ENCODE measurements around the gene KCNJ5.

The KCNJ5 gene

DNA sequence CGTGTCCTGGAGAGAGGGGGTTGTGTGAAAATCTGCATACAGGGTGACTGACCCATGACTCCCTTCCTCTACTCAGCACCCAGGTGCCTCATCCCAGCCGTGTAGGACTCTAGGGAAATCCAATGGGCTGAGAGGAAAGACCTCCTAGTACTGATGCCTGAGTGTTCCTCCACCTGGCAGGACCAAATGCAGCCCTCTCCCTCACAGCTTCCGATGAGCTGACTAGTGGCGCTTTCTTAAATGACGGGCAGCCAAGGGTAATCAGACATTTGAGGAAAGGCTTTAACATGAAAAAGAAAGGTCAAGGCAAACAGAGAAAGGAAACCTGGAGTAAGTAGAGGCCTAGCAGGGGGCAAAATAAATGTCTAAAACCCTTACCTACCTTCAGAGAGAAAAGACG is 19.1 kb upstream of the KCNJ5 start:
- DNase-seq, result no peak

DNA sequence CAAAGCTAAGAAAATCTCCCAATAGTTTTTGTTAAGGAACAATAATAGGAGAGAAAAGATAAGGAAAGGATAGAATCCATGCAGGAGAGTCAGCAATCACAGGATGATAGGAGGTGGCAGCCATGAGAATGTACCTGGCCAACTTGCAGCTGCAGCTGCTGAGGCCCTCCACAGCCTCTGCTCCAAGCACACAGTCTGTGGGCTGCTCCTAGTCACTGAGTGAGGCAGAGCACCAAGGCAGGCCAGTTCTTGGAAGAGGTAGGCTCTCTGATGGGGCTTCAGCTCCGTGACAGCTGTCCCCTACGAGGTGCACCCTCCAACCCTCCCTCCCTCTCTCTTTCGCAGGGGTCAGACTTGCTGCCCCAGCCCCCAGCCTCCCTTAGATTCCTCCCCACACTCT is 18.6 kb upstream of the KCNJ5 start:
- DNase-seq, result no peak

DNA sequence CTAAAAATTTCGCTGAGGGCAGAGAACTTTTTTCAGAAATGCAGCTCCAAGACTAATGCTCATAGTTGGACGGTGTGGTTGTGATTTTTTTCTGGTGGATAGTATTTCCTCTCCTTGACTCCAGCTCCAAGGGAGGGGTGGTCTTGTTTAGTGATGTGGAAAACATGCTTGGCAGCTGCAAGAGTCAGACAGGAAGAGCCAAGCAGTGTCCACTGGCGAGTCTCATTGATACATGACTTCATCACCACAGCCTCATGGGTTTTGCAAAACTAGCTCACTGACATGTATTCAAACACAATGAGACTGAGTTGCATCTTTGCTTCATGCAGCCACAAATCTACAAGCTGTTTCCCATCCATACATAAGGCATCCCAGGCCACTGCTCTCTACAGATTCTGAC is 16.7 kb upstream of the KCNJ5 start:
- no peak for DNase-seq

DNA sequence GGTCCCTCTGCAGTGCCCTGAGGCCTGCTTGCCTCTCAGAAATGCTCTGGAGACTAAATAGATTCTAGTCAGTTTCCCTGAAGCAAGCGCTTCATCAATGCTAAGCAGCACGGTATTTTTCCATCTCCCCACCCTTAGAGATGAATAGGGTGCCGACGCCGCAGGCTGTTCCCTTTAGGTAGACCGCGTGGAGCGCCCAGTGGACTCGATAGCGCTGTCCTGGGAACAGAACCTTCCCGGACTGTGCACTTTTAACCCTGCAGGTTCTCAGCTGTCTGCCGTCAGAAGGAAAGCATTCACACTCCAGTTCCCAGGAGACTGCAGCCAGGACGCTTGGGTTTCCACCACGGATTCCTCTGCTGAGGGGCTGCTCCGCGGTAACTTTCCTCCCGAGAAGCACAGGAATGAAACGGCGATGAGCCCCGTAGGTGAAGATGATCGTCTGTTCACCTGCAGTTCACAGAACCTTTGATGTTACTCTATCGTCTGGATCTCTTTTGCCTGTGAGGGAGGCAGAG is 15.0 kb upstream of the KCNJ5 start:
- DNase-seq, result no peak

DNA sequence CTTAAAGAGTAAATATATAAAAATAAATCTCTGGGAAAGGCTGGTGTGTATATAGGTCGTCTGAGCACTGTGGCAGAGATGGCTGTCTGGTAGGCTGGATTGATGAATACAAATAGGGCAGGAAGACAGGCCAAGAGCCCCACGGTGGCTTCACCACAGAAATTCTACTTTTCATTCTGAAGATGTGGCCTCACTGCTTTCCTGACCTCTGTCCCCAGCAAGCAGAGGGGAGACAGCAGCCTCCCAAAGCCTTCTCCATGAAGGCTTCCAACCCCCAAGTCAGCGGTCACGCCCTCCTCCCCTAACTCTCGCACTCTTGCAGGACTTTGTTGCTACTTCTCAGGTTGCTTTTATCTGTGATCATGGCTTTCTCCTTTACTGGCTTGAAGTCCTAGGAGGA is 13.4 kb upstream of the KCNJ5 start:
- no peak for DNase-seq

DNA sequence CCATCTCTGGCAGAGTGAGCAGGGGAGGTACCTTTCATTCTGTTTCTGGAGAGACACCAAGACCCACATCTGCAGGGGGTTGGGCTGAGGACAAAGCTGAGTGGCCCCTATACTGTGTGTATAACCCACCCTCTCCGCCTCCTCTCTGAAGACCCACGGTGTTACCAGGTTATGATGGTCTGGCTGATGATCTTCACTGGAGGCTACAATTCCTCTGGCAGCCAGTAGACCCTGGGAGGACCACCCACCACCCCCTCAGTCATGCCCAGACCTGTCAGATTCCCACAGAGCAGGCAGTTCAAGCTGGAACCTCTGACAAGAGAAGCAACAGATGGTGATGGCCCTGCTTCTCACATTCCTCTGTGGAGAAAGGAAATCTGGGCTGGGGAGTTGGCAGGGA is 12.7 kb upstream of the KCNJ5 start:
- no peak for DNase-seq

DNA sequence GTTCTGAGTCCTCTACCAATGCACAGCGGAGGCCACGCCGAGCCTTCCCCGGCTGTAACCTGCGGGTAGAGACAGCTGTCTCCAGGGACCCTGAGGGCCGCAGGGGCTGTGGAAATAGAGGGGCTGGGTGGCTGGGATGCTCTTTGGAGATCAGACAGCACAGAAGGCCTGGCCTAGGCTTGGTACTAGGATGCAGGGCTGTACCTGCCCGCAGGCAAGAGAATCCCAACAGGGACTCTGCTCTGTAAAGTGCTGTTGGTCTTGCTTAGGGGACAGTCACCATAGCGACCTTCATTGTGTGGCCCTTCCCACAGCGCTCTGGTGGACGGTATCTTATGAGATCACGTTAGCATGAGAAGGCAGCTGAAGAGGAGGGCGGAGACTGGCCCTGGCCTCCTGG is 11.3 kb upstream of the KCNJ5 start:
- no peak for DNase-seq

DNA sequence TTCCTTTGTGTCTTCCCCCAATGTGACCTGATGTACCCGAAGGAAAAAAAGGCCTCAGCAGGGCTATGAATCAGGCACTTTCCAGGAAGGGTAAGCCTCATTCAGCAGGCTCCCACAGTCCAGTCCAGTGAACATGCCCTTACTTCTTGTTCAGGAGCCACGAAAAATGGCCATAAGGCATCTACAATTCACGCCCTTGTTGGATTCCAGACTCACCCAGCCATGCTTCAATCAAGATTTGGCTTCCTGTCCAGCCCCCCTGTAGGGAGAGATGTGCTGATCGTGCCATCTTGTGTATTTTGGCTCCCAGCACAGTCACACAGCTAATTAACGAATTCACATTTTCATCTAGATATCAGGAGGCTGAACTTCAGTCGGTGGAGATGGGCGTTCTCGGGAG is 9.9 kb upstream of the KCNJ5 start:
- DNase-seq, result peak; percentile 17

DNA sequence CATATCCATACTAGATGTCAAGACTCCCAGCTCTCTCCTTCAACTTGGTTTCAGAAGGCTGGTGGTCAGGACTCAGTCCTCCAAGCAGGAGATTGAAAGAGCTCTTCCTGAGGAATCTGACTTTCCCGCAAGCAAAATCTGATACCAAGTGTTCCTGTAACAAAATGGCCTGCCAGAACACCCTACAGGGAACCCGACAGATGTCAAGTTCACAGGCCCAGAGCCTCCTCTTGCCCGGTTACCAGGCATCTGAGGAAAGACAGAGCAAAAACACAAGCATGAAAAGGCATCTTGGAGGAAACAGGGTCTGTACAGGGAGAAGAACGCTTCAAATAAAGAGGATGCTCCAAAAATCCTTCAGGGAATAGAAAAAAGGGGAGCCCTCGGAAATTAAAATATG is 8.7 kb upstream of the KCNJ5 start:
- DNase-seq, result no peak

DNA sequence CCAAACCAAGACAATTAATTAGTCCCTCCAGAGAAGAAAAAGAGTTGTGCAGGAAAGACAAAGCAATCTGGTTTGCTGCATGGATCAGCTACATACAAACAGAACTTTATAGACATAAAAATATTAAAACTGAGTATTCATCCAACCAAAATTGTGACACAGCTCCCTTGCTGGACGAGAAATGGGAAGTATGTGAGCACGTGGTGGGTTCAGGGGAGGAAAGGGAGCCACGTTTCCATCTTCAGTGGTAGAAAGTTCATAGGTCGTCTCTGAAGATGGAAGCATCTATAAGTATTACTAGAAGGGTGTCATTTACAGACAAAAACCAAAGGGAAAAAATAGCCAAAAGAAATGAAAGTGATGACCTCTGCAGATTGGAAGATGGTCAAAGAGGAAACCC is 7.1 kb upstream of the KCNJ5 start:
- no peak for DNase-seq

DNA sequence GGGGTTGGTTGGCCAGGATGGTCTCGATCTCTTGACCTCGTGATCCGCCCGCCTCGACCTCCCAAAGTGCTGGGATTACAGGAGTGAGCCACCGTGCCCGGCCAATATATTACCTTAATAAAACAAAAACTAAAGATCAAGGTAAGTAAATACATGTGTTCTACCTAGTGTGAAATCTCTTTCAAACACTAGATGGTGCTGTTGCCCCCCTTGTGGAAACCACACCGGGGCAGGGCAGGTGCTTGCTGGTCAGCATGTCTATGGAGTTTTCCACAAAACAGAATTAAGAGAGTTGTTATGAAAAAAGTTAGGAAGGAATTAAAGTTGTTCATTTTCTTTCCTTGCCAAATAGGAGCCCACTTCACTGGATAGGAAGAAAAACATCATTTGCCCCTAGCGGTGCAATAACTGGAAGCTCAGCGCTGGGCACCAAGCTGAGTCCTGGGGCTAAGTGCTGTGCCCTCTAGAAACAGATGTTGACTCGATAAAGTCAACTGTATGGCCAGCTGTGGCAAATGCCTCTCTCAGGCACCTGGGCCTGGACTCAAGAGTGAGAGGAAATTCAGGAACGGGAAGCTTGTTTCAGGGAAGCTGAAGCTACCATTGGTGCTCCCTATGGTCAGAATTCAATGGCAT is 6.3 kb upstream of the KCNJ5 start:
- DNase-seq, result peak; percentile 74

DNA sequence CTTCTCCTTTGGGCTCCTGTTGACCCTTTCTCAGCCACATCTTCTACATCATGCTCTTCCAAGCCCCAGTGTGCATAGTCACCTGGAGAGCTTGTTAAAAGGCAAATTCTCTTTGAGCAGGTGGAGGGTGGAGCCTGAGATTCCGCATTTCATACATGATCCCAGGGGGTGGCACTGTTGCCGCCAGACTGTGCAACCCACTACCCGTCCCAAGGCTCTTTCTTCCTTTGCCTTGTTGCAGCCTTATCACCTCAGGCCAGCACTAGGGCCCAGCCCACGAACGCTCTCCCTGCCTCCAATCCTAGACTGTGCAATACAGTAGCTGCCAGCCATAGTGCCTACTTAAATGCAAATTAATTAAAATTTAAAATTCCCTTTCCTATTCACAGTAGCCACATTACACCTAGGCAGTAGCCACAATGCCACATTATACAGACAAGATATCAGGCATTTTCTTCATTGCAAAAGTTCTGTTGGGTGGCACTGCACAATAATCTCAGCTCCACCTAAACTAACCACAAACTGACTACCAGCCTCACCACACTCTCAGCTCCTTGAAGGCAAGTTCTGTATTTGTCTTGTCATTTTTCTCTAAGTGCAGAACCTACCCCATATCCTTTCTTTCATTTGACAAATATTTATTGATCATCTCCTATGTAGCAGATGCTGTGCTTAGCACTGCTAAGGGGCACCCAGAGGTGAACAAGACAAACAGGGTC is 4.6 kb upstream of the KCNJ5 start:
- no peak for DNase-seq

DNA sequence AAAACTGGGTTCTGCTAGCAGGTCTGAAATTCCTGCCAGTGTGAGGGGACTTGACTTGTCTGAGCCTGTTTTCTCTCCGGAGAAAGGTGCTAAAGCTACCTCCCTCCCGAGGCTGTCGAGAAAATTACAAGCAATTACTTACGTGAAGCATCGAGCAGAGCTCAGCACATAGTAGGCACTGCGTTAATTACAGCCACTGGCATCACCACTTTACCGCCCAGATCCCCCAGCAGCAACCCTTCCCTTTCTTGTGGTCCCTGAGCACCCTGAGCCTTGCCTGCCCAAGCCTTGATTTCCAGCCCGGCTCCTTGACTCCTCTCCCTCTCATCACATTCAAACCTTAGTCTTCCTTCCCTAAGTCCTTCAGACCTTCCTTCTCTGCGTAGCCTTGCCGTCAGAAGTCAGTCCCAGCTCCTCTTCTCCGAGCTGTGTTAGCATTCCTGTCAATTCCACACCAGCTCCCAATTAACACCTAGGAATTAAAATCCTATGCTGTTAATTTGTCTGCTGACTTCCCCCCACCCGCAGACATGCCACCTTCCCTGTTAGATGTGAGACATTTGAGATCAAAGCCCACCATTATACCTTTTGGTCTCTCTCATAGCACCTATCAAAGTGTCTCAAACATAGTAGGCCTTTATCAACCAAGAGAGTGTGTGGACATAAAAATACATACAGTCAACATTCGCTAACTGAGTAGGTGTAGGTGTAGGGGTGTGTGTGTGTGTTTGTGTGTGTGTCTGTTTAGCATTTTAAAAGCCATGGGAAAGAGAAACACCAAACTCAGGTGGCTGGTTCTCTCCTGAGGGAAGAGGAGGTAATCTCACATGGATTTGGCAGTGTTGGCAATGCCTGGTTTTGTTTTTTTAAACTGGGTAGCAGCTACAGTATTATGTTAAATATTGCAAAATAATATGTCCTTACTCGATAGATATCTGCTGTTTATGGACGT is 2.8 kb upstream of the KCNJ5 start:
- no peak for DNase-seq

DNA sequence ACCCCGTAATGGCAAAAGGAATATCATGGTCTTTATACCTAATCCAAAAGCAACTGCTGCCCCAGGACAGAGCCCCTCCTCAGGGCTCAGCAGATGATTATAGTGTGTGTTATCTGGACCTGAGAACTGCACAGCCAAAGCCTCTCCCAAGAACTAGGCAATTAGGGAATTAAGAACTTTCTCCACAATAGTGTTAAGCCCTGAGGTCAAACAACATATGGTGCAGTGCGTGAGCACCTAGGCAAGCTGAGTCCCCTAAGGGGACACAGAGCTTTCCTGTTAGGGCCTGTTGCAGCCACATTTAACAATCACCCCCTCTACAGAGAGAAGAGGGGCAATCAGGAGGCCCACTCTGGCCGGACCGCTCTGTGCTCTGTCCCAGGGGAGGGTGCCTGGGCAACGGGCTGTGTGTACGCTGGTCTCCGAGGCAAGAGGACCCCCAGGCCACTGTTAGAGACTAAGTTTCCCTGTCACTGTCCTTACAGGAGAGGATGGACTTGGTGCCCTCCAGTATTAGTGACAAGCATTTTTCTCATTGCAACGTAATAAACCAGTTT is 1.4 kb upstream of the KCNJ5 start:
- no peak for DNase-seq

DNA sequence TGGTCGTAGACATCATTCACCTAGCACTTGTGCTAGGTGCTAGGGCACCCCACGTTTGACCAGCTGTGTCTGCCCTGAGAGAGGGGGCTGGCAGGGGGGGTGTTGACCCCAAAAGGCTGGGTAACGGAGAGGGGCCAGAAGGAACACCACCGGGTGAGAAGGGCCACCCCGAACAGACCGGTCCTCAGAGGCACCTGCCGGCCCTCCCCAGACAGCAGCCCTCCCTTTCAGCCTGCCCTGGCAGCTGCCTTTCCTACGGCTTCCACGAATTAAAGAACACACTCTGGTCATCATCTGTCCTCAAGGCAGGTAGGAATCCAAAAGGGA is 977 bp upstream of the KCNJ5 start:
- DNase-seq, result no peak

DNA sequence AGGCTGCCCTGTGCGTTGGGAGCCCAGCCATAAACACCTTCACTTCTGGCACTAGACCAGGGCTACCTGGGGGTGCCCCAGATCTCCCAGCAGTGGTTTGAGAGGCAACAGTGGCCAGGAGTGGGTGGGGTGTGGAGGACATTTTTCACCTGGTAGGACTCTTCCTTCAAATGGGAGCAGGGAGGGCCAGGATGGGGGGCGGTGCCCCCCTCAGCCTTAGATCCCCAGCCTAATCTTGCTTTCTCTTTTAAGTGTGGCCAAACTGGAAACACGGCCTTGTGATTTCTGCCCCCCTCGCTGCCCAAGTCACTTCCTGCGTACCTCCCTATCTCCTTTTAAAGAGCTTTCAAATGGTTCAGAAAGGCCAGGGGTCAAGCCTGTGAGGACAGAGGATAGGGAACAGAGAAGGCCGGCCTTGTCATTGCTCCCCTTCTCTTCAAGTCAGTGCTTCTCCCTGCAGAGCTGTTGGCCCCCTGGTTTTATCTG is 800 bp downstream of the KCNJ5 start:
- no peak for DNase-seq

DNA sequence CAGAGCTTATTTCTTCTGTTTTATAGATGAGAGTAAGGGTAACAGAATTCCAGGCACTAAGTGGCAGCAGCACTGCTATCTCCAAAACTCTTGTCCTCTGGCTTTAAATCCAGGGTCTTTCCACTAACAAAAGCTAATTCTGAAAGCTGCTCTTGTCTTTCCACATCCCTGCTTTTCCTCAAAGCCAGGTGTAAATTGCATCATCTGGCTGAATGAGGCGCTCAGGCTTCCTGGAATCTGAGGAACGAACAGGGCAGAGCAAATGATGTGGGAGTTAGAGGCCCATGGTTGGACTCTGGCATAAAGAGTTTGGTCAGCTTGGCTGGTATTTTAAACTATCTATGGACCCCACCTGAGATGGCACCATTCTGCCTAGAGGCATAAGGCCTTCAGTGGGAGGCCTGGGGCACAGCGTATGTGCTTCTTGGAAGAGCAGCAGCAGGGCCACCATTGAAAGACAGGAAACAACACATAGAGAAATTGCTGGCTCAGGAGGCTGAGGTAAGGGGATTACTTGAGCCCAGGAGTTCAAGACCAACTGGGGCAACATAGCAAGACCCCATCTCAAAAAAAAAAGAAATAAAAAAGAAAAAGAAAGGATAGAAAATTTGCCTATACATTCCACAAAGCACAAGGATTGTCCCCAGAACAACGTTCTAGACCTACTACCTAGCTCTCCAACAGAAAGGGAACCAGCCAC is 1.9 kb downstream of the KCNJ5 start:
- no peak for DNase-seq

DNA sequence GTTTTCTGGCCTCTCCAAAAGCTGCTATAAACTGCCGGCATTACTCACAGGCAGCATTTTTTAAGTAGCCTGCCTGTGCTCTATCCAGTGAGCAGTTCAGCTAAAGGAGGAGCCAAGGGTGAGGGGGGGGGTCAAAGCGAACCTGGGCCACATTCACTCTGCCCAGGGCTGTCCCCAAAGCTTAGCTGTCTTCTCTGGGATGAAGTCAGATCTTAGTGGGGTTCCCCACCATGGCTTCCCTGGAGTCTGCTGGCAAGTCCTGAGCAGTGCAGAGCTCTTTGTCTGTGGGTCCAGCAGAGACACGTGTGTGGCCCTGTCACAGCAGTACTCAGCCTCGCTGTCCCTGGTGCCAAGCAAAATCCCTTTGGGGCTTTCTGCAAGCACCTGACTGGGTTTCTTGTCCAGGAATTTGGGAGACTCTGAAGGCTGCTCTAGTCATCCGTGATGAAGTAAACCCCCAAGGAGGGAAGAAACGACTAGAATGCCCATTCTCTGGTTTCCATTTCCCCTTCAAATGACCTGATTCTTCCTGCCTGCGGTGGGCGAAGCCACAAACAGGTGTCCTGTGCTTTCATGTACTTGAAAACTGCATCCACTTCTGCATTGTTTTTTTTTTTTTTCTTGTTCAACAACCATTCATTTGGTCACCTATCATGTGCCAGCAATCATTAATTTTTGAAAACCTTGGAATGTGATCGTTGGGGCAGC is 2.6 kb downstream of the KCNJ5 start:
- no peak for DNase-seq

DNA sequence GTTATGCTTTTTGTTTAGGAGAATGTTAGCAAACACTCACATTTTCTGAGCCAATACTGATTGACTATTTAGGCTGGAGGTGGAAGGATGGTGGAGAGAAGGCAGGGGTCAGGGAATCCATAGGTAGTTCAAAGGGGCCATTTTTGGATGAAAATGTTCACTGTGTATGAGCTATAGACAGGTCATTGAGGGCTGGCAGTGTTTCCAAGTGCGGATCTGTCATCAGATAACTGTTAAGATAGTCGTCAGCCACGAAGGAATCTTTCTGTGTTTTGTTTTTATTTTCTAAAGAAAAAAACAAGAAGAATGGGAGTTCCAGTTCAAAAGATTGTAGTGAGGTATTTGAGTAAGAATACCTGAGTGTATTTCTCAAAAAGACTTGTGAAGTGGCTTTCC is 3.1 kb downstream of the KCNJ5 start:
- no peak for DNase-seq

DNA sequence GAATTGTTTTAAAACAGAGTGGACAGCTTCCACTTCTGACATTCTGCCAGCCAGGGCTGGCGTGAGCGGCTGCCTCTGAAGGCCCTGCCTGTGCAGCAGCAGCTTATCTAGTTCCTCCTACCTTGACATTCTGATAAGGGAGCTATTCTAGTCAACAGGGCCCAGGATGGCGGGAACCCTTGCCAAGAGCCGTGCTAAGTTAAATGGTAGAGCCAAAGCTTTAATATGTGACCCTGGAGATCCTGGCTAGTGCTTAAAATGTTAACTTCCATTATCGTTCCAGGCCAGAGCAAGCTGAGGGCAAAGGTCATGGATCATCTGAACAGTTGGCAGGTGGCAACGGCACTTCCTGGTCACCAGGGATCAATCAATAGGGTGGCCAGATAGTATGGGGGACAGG is 3.5 kb downstream of the KCNJ5 start:
- DNase-seq, result no peak

DNA sequence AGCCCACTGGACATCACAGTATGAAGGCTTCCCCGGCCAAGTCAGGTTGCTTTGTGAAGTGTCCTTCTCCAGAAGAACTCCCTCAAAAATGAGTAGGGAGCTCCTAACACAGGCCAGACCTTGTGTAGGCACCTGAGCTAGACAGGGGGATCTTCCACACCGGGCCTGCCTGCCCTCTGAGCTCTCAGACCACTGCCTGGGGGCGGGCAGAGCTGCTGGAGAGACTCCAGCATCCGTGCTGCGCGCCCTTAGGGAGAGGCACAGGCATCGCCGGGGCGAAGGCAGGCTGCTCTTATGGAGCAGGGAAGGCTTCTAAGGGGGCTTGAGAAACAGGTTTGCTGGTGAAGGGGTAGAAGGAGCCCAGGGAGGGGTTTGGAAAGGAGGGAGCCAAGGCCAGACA is 4.4 kb downstream of the KCNJ5 start:
- DNase-seq, result no peak

DNA sequence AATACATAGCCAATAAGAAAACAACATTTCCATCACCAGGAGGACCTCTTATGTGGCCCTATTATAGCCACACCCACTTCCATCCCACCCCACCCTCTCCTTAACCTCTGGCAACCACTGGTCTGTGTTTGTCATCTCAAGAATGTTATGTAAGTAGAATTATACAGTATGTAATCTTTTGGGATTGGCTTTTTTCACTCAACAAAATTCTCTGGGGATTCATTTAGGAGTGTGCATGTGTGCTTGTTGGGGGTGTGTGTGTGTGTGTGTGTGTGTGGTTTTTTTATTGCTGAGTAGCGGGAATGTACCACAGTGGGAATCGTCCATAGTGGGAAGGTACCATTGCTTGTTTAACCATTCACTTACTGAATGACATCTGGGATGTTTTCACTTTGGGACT is 5.2 kb downstream of the KCNJ5 start:
- no peak for DNase-seq
